PC-9 (cell line): ENCODE results near the gene SPON2.

Experiments
- CTCF ChIP-seq: fragments of 200-600 bp; sonication (generic); conservative IDR thresholded peaks from 2 replicates; pipeline ENCODE4 v1.6.1; 2017; ENCODE audit warnings: mixed run types, antibody characterized with exemption, mild to moderate bottlenecking, moderate library complexity
- EZH2 ChIP-seq: fragments of 200-600 bp; sonication (generic); IDR thresholded peaks from 2 replicates; pipeline ENCODE4 v1.8.0; 2017; ENCODE audit warnings: antibody characterized with exemption, low read depth

DNA sequence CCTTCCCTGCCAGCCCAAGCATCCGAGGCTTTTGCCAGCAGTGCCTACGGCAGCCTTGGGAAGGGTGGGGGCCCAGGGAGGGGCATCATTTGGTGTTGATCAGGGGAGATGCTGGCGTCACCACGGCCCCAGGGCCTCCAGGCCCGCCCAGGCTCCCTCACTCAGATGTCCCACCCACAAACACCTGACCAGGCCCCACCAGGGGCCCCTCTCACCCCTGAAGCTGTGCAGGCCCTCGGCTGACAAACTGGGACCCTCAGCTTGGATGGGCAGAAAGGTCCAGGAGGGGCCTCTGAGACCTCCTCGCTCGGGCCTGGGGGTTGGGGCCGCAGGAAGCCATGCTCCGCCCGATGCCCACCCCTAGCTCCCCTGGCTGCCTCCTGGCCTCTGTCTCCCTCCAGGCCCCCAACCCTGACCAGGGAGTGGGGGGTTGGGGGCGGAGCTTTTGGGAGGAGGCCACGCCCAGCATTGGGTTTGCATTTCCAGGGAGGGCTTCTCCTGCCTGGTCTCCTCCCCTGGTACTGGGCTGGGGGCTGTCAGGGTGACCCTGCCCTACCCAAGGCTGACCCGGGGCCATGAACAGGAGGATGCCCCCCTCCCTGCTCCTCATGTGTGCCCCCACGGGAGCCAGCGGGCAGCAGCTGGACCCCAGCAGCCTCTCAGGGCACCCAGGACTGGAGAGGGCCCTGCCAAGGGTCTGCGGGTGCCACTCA, 33.4 kb upstream of the SPON2 start:
- TF ChIP-seq EZH2, result no peak
- TF ChIP-seq CTCF, result no peak
